ENCODE measurements around the gene POU2AF1.

DNA sequence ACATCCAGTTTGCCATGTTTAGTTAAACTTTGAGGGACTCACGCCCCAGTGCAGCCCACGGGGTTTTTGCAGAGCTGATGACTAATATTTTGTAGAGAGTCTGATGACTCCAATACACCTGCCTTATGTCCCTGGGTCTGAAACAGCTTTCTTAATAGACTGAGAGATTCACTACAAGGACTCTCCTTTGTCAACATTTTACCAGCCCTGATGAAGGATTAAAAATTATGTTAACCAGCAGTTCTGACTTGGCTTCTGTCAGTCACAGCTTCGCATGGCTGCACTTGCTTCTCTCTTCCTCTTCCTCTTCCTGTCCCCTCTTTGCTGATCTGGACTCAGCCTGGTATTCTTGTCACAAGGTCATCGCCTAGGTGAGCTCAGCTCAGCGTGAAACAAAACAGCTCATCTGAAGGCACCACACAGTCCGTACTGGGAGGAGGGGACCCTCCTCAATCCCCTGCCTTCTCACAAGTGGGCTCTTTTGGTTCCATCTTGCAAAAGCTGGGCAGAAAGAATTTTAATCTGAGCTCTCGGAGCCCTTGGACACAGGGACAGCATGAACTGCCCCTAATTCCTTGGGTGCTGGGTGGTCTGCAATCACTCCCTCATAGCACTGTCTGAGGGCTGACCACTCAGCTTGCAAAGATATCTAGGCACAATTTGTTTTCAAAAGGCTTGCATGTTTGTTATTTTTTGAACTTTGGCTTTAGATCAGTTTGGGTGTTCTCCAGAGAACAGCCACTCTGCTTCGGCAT, 38.1 kb upstream of the POU2AF1 start:
- TF ChIP-seq CTCF (IDR thresholded peaks at IDR 0.05) (no peak), POLR2A (IDR thresholded peaks at IDR 0.05) (no peak)

Data from adrenal gland (tissue), 5 donors.